Central memory CD8-positive, alpha-beta T cell (primary cell): ENCODE measurements around the gene GPD2.
"Not testable (repeated sequence)": the region's sequence is repeated elsewhere in the genome, so short reads cannot be mapped to it uniquely, and the experiment has no call there.

Experiments
- ATAC-seq: fragments of 150-1000 bp; cut with Tn5 transposase; replicated peaks from 2 replicates; pipeline ENCODE4 v1.10.0; 2022; ENCODE audit warnings: mild to moderate bottlenecking, moderate FRiP score, moderate number of reproducible peaks; ENCODE audit not compliant: poor library complexity, severe bottlenecking; ENCODE audit errors: extremely low read depth
- DNase-seq, 2 donors: peaks; one replicate each; pipeline ENCODE4 v3.0.0; 2021; ENCODE audit warnings: low spot score in 2 of 2
- H3K27ac Mint-ChIP-seq: one replicate; pipeline ENCODE4 v1.8.0; 2022; ENCODE audit warnings: low read depth, mild to moderate bottlenecking, moderate library complexity, mixed read lengths
- H3K27me3 Mint-ChIP-seq: one replicate; pipeline ENCODE4 v1.8.0; 2022; ENCODE audit warnings: mixed read lengths
- H3K36me3 Mint-ChIP-seq: one replicate; pipeline ENCODE4 v1.8.0; 2022; ENCODE audit warnings: mild to moderate bottlenecking, moderate library complexity, mixed read lengths; ENCODE audit not compliant: insufficient read depth
- H3K4me1 Mint-ChIP-seq: one replicate; pipeline ENCODE4 v1.8.0; 2022; ENCODE audit warnings: mixed read lengths
- H3K4me3 Mint-ChIP-seq: one replicate; pipeline ENCODE4 v1.8.0; 2022; ENCODE audit warnings: mild to moderate bottlenecking, moderate library complexity, mixed read lengths
- H3K9me3 Mint-ChIP-seq: one replicate; pipeline ENCODE4 v1.8.0; 2022; ENCODE audit warnings: mixed read lengths

Gene GPD2

GRCh38 chr2:156593594-156593921, 157.4 kb downstream of the GPD2 start:
- no peaks in the 10 kb centered on the region for H3K9me3 Mint-ChIP-seq
- no peaks in the 10 kb centered on the region for H3K36me3 Mint-ChIP-seq
- H3K4me3 Mint-ChIP-seq: no peak overlapping the region
- no peak overlapping the region for H3K27ac Mint-ChIP-seq
- H3K4me1 Mint-ChIP-seq: no peaks in the 10 kb centered on the region
- DNase-seq: no peak
- H3K27me3 Mint-ChIP-seq: no peaks in the 10 kb centered on the region
- no peak for ATAC-seq

DNA sequence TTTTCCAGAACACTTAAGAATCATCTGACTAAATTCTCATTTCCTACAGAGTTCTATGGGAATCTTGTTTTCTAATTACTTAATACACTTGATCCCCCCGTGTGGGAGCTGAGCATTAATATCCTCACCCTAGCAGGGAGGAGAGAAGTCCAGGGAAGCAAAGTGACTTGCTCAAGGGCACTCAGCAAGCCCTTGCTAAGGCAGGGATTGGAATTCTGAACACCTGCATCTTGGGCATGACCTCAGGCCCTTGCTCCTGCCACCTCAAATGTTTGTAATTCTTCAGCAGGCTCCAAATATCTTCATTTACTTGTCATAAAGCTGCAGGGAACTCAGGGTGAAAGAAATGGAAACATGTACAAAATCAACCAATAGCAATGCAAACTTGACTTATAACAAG, 162.4 kb downstream of the GPD2 start:
- no peak for ATAC-seq
- Mint-ChIP-seq H3K27ac (no peak overlapping the region), H3K27me3 (peaks cover 17% of the 10 kb centered on the region), H3K36me3 (no peaks in the 10 kb centered on the region), H3K9me3 (no peaks in the 10 kb centered on the region), H3K4me1 (no peaks in the 10 kb centered on the region), H3K4me3 (no peak overlapping the region)
- no peak for DNase-seq

- no peak for DNase-seq
- H3K27me3 Mint-ChIP-seq: peaks cover 17% of the 10 kb centered on the region
- no peak for ATAC-seq
- H3K9me3 Mint-ChIP-seq: no peaks in the 10 kb centered on the region
- H3K36me3 Mint-ChIP-seq: no peaks in the 10 kb centered on the region
- H3K4me3 Mint-ChIP-seq: no peak overlapping the region
- no peaks in the 10 kb centered on the region for H3K4me1 Mint-ChIP-seq
- no peak overlapping the region for H3K27ac Mint-ChIP-seq
Observed at GRCh38 chr2:156600196-156600595, 164.0 kb downstream of the GPD2 start.

DNA sequence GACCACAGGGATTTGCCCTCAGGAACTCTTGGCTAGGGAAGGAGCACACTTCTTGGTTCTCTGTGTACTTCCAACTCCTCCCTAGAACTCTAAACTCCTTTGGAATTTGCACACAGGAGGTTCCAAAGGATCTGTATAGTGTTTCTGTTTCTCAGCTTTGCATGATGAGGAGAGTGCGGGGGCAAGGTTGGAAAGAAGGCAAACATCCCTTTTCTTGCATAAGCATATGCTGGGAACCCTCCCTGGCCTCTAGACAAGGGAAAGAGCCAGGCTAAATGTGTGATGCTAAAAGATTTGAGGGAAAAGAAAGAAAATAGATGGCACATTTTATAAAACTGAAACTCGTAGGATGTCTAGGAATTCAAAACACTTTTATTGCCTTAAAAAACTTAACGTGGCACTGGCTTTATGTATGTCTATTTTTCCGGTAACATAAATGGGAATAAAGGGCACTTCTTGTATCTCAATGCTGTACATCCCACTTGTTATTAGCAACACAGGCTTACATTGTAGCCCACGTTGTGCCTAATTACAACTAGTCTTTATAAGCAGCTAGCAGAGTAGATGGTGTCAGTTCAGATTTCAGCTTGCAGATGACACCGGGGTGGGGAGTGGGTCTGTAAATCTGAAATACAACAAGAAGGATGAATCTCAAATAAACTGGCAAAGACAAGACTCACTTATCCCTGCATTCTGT, 165.8 kb downstream of the GPD2 start:
- no peaks in the 10 kb centered on the region for H3K4me1 Mint-ChIP-seq
- H3K9me3 Mint-ChIP-seq: no peaks in the 10 kb centered on the region
- no peak for ATAC-seq
- H3K36me3 Mint-ChIP-seq: no peaks in the 10 kb centered on the region
- H3K4me3 Mint-ChIP-seq: no peak overlapping the region
- no peak overlapping the region for H3K27ac Mint-ChIP-seq
- no peak for DNase-seq
- peaks cover 17% of the 10 kb centered on the region for H3K27me3 Mint-ChIP-seq

GRCh38 chr2:156602552-156602933, 166.4 kb downstream of the GPD2 start:
- ATAC-seq (no peak), DNase-seq (no peak)
- H3K9me3 Mint-ChIP-seq: no peaks in the 10 kb centered on the region
- H3K4me3 Mint-ChIP-seq: no peak overlapping the region
- no peak overlapping the region for H3K27ac Mint-ChIP-seq
- H3K36me3 Mint-ChIP-seq: no peaks in the 10 kb centered on the region
- peaks cover 17% of the 10 kb centered on the region for H3K27me3 Mint-ChIP-seq
- H3K4me1 Mint-ChIP-seq: no peaks in the 10 kb centered on the region

DNA sequence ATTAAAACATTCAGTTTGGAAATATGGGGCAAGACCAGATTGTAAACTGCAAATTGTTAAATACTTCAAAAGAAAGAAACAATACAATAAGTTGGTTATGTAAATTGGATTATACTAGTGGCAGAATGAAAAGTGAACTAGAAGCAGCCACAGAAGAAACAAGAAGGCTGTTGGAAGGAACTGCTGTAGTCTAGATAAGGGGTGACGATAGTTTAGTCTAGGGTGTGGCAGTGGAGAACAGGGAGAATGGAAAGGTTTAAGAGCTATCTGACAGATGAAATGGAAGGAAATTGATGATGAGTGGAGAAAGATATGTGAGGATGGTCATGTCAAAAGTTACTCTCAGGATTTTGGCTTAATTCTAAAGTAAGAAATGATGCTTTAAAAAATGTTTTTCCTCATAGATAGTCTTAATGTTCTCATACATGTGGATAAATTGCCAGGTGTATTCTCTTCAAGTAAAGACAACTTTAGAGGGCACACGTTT, 179.7 kb downstream of the GPD2 start:
- H3K4me1 Mint-ChIP-seq: no peaks in the 10 kb centered on the region
- peaks cover 20% of the 10 kb centered on the region for H3K27me3 Mint-ChIP-seq
- H3K36me3 Mint-ChIP-seq: no peaks in the 10 kb centered on the region
- H3K27ac Mint-ChIP-seq: no peak overlapping the region
- DNase-seq (no peak), ATAC-seq (no peak)
- H3K4me3 Mint-ChIP-seq: no peak overlapping the region
- H3K9me3 Mint-ChIP-seq: no peaks in the 10 kb centered on the region

DNA sequence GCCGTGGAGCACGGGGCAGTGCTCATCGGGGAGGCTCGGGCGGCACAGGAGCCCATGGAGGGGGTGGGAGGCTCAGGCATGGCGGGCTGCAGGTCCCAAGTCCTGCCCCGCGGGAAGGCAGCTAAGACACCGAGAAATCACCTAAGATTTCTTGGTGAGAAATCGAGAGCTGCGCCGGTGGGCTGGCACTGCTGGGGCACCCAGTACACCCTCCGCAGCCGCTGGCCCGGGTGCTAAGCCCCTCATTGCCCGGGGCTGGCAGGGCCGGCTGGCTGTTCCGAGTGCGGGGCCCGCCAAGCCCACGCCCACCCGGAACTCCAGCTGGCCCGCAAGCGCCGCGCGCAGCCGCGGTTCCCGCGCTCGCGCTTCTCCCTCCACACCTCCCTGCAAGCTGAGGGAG, 181.9 kb downstream of the GPD2 start:
- not testable (repeated sequence) for H3K4me1 Mint-ChIP-seq, H3K9me3 Mint-ChIP-seq, ATAC-seq

DNA sequence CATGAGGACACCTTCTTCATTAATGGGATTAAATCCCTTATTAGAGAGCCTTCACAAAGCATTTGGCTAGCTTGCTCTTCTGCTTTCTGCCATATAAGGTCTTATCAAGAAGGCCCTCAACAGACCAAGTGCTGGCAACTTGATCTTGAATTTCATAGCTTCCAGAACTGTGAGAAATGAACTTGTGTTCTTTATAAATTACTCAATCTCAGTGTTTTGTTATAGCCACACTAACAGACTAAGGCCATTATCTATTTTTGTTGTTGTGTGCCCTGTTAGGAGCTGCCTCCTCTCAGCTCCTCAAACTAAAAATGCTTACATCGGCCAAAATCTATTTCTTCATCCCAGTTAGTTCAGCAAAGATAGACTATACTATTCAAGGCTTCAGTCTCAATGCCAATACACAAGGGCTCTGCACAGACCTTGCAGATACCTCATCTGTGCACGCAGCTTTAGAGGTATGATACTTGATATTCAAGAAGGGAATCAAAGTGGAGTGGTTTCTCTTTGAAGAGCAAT, 182.9 kb downstream of the GPD2 start:
- Mint-ChIP-seq H3K27me3 (peaks cover 36% of the 10 kb centered on the region), H3K9me3 (no peaks in the 10 kb centered on the region), H3K4me1 (no peaks in the 10 kb centered on the region), H3K27ac (no peak overlapping the region), H3K4me3 (no peak overlapping the region), H3K36me3 (no peaks in the 10 kb centered on the region)
- ATAC-seq (no peak), DNase-seq (no peak)

More for the DNA sequence above, 181.9 kb downstream of the GPD2 start:
- not testable (repeated sequence) for H3K27ac Mint-ChIP-seq, H3K4me3 Mint-ChIP-seq, DNase-seq, H3K36me3 Mint-ChIP-seq
- peaks cover 36% of the 10 kb centered on the region for H3K27me3 Mint-ChIP-seq

- ATAC-seq (no peak), DNase-seq (no peak)
- Mint-ChIP-seq H3K27ac (no peak overlapping the region), H3K9me3 (no peaks in the 10 kb centered on the region), H3K4me1 (no peaks in the 10 kb centered on the region), H3K27me3 (peaks cover 53% of the 10 kb centered on the region), H3K4me3 (no peak overlapping the region), H3K36me3 (no peaks in the 10 kb centered on the region)
Observed at GRCh38 chr2:156622491-156622890, 186.3 kb downstream of the GPD2 start.

GRCh38 chr2:156625360-156626170, 189.4 kb downstream of the GPD2 start:
- Mint-ChIP-seq H3K9me3 (no peaks in the 10 kb centered on the region), H3K27me3 (peaks cover 57% of the 10 kb centered on the region), H3K4me3 (no peak overlapping the region), H3K36me3 (no peaks in the 10 kb centered on the region), H3K4me1 (no peaks in the 10 kb centered on the region), H3K27ac (no peak overlapping the region)
- ATAC-seq (no peak), DNase-seq (no peak)

DNA sequence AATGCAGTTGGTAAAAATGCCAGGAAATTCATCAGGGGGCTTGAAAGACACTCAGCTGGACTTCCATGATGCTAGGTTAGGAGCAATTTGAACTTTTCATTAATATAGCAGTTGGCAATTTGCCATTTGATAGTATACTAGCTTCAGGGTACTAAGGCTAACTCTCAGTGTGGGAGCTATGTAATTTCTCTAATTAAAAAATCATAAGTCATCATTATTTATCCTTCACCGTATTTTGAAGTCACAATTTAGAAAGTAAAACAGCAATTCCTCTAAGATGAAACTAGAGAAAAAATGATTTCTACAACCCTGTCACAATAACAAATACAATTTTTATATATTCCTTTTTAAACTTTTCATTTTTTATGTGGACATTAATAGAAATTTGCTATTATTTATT, 190.8 kb downstream of the GPD2 start:
- ATAC-seq (no peak), DNase-seq (no peak)
- Mint-ChIP-seq H3K4me3 (no peak overlapping the region), H3K9me3 (no peaks in the 10 kb centered on the region), H3K27ac (no peak overlapping the region), H3K36me3 (no peaks in the 10 kb centered on the region), H3K4me1 (no peaks in the 10 kb centered on the region), H3K27me3 (peaks cover 56% of the 10 kb centered on the region)

GRCh38 chr2:156630579-156631337, 194.6 kb downstream of the GPD2 start:
- Mint-ChIP-seq H3K4me3 (no peak overlapping the region), H3K27me3 (peaks cover 38% of the 10 kb centered on the region), H3K36me3 (no peaks in the 10 kb centered on the region), H3K27ac (no peak overlapping the region), H3K4me1 (no peaks in the 10 kb centered on the region), H3K9me3 (no peaks in the 10 kb centered on the region)
- ATAC-seq (no peak), DNase-seq (no peak)
